Measurements from ENCODE around the gene SGPP2.

Gene SGPP2

GRCh38 chr2:222477962-222478608 is 53.7 kb downstream of the SGPP2 start:
- no peak for FAIRE-seq

GRCh38 chr2:222479859-222480258 is 55.5 kb downstream of the SGPP2 start:
- no peak for FAIRE-seq

- FAIRE-seq, result no peak
Observed at GRCh38 chr2:222480497-222480896, 56.2 kb downstream of the SGPP2 start.

- FAIRE-seq, result no peak
Observed at GRCh38 chr2:222481941-222482340, 57.6 kb downstream of the SGPP2 start.

GRCh38 chr2:222483513-222484039 is 59.2 kb downstream of the SGPP2 start:
- FAIRE-seq, result no peak

GRCh38 chr2:222485367-222486211 is 61.2 kb downstream of the SGPP2 start:
- no peak for FAIRE-seq

- no peak for FAIRE-seq
Observed at GRCh38 chr2:222490131-222490530, 65.8 kb downstream of the SGPP2 start.

GRCh38 chr2:222492683-222493082 is 68.3 kb downstream of the SGPP2 start:
- no peak for FAIRE-seq

- no peak for FAIRE-seq
Observed at GRCh38 chr2:222494104-222494739, 69.9 kb downstream of the SGPP2 start.

- FAIRE-seq, result no peak
Observed at GRCh38 chr2:222495388-222495787, 71.0 kb downstream of the SGPP2 start.

- no peak for FAIRE-seq
Observed at GRCh38 chr2:222499226-222499625, 74.9 kb downstream of the SGPP2 start.

- FAIRE-seq, result no peak
Observed at GRCh38 chr2:222504191-222504590, 79.8 kb downstream of the SGPP2 start.

- no peak for FAIRE-seq
Observed at GRCh38 chr2:222504719-222505118, 80.4 kb downstream of the SGPP2 start.

- no peak for FAIRE-seq
Observed at GRCh38 chr2:222506230-222506935, 82.0 kb downstream of the SGPP2 start.

- no peak for FAIRE-seq
Observed at GRCh38 chr2:222514901-222515300, 90.6 kb downstream of the SGPP2 start.

GRCh38 chr2:222518570-222519381 is 94.4 kb downstream of the SGPP2 start:
- FAIRE-seq, result no peak

GRCh38 chr2:222521099-222521498 is 96.8 kb downstream of the SGPP2 start:
- no peak for FAIRE-seq

- FAIRE-seq, result no peak
Observed at GRCh38 chr2:222522082-222522481, 97.7 kb downstream of the SGPP2 start.

GRCh38 chr2:222523783-222524544 is 99.6 kb downstream of the SGPP2 start:
- FAIRE-seq, result no peak

GRCh38 chr2:222525811-222526210 is 101.5 kb downstream of the SGPP2 start:
- FAIRE-seq, result no peak

All from TTC549 (cell line).